HG03066 (cell line): ENCODE results near the gene BDH1.

Source experiments
- ATAC-seq: cut with Tn5 transposase; IDR thresholded peaks from one replicate; pipeline ENCODE4 v1.9.1; 2021; ENCODE audit warnings: low read depth; ENCODE audit not compliant: unreplicated experiment

Gene BDH1

GRCh38 chr3:197466586-197467399 lies 89.0 kb downstream of the BDH1 start:
- ATAC-seq, result no peak

GRCh38 chr3:197465996-197466549 lies 89.7 kb downstream of the BDH1 start:
- ATAC-seq, result no peak

GRCh38 chr3:197465197-197465995 lies 90.4 kb downstream of the BDH1 start:
- no peak for ATAC-seq

GRCh38 chr3:197464794-197465193 lies 91.0 kb downstream of the BDH1 start:
- ATAC-seq, result no peak

- ATAC-seq, result no peak
Observed at GRCh38 chr3:197463279-197463678, 92.5 kb downstream of the BDH1 start.

- ATAC-seq, result no peak
Observed at GRCh38 chr3:197462808-197463207, 93.0 kb downstream of the BDH1 start.

GRCh38 chr3:197460639-197461038 lies 95.1 kb downstream of the BDH1 start:
- ATAC-seq, result no peak

- ATAC-seq, result no peak
Observed at GRCh38 chr3:197460002-197460401, 95.8 kb downstream of the BDH1 start.
